ENCODE data around the gene BLVRB. TPM values are rescaled to one million over a fixed set of nuclear protein-coding genes. Genes with fewer than 3 reads are reported as not detected.

Gene BLVRB
- total and polyA plus RNA-seq, 4 donors, result 135 to 413 (median 260) TPM

- Histone ChIP-seq H3K27me3 (ENCODE audit: control insufficient read depth in 3 of 3, insufficient read depth in 3 of 3, low read length in 2 of 3) (peaks cover 8 to 47% (median 32%) of the 10 kb centered on the region in 3 donors), H3K27ac (ENCODE audit: low read depth in 1 of 2, low read length in 1 of 2) (no peak overlapping the region), H3K9ac (ENCODE audit: insufficient read depth in 1 of 2, low read length in 2 of 2) (no peak overlapping the region), H3K36me3 (ENCODE audit: control insufficient read depth in 4 of 4, insufficient read depth in 4 of 4, low read length in 4 of 4) (no peaks in the 10 kb centered on the region), H3K4me3 (no peak overlapping the region), H3K4me1 (ENCODE audit: control insufficient read depth in 5 of 5, insufficient read depth in 5 of 5, low read length in 5 of 5) (peaks cover 0 to 10% (median 0%) of the 10 kb centered on the region in 5 donors), H3K9me3 (ENCODE audit: control insufficient read depth in 4 of 4, insufficient read depth in 3 of 4, low read length in 3 of 4) (peaks cover 0 to 3% (median 0%) of the 10 kb centered on the region in 4 donors)
- TF ChIP-seq CTCF (IDR thresholded peaks at IDR 0.05; ENCODE audit: control extremely low read depth, extremely low read depth), result no peak
- ATAC-seq (ENCODE audit: insufficient read depth, low FRiP score), result no peak
- 5 to 7% methylated on average over 94 to 105 of the region's 105 CpGs for WGBS, 2 donors
- DNase-seq, result peak in 2 of 3 donors; percentile 15 to 23
Measured at GRCh38 chr19:40512473-40513344, 47.2 kb upstream of the BLVRB start.

GRCh38 chr19:40512110-40512472 is 46.5 kb upstream of the BLVRB start:
- H3K9ac ChIP-seq (ENCODE audit: insufficient read depth in 1 of 2, low read length in 2 of 2), result no peak overlapping the region
- ATAC-seq (ENCODE audit: insufficient read depth, low FRiP score), result no peak

GRCh38 chr19:40511487-40511886 is 45.9 kb upstream of the BLVRB start:
- Histone ChIP-seq H3K9ac (ENCODE audit: insufficient read depth in 1 of 2, low read length in 2 of 2) (no peak overlapping the region), H3K27ac (ENCODE audit: low read depth in 1 of 2, low read length in 1 of 2) (no peak overlapping the region), H3K4me1 (ENCODE audit: control insufficient read depth in 5 of 5, insufficient read depth in 5 of 5, low read length in 5 of 5) (peaks cover 0 to 10% (median 0%) of the 10 kb centered on the region in 5 donors), H3K36me3 (ENCODE audit: control insufficient read depth in 4 of 4, insufficient read depth in 4 of 4, low read length in 4 of 4) (no peaks in the 10 kb centered on the region), H3K4me3 (no peak overlapping the region), H3K9me3 (ENCODE audit: control insufficient read depth in 4 of 4, insufficient read depth in 3 of 4, low read length in 3 of 4) (peaks cover 0 to 3% (median 0%) of the 10 kb centered on the region in 4 donors), H3K27me3 (ENCODE audit: control insufficient read depth in 3 of 3, insufficient read depth in 3 of 3, low read length in 2 of 3) (peaks cover 8 to 44% (median 29%) of the 10 kb centered on the region in 3 donors)
- ATAC-seq (ENCODE audit: insufficient read depth, low FRiP score), result no peak
- DNase-seq, result no peak
- TF ChIP-seq CTCF (IDR thresholded peaks at IDR 0.05; ENCODE audit: control extremely low read depth, extremely low read depth), result no peak
- 83 to 84% methylated on average over 6 of the region's 6 CpGs for WGBS, 2 donors

More at GRCh38 chr19:40512110-40512472, 46.5 kb upstream of the BLVRB start:
- DNase-seq, result no peak
- 0 to 17% methylated on average over 1 of the region's 1 CpG for WGBS, 2 donors
- peaks cover 8 to 44% (median 32%) of the 10 kb centered on the region in 3 donors for H3K27me3 ChIP-seq (ENCODE audit: control insufficient read depth in 3 of 3, insufficient read depth in 3 of 3, low read length in 2 of 3)
- TF ChIP-seq CTCF (IDR thresholded peaks at IDR 0.05; ENCODE audit: control extremely low read depth, extremely low read depth), result no peak
- H3K4me3 ChIP-seq, result no peak overlapping the region
- H3K4me1 ChIP-seq (ENCODE audit: control insufficient read depth in 5 of 5, insufficient read depth in 5 of 5, low read length in 5 of 5), result peaks cover 0 to 10% (median 0%) of the 10 kb centered on the region in 5 donors
- no peak overlapping the region for H3K27ac ChIP-seq (ENCODE audit: low read depth in 1 of 2, low read length in 1 of 2)
- peaks cover 0 to 3% (median 0%) of the 10 kb centered on the region in 4 donors for H3K9me3 ChIP-seq (ENCODE audit: control insufficient read depth in 4 of 4, insufficient read depth in 3 of 4, low read length in 3 of 4)
- no peaks in the 10 kb centered on the region for H3K36me3 ChIP-seq (ENCODE audit: control insufficient read depth in 4 of 4, insufficient read depth in 4 of 4, low read length in 4 of 4)
